Stimulated activated naive CD8-positive, alpha-beta T cell treated with anti-CD3 and anti-CD28 coated beads, Interleukin-15, Interleukin-2, amounts not matched to agents 100 U/mL and 50 U/mL, for 24 hours (primary cell): ENCODE data around the gene CEACAM18.
A peak's percentile ranks its signal among the peaks of the same experiment; 100 is the strongest.
"Not testable (repeated sequence)": the region's sequence is repeated elsewhere in the genome, so short reads cannot be mapped to it uniquely, and the experiment has no call there.

Experiments
- ATAC-seq: fragments of 150-1000 bp; cut with Tn5 transposase; one replicate; pipeline ENCODE4 v1.10.0; 2021
- DNase-seq: peaks from one replicate; pipeline ENCODE4 v3.0.0; 2021

Gene CEACAM18

GRCh38 chr19:51461723-51462161 lies 16.6 kb upstream of the CEACAM18 start:
- DNase-seq = no peak

GRCh38 chr19:51462276-51462675 lies 16.1 kb upstream of the CEACAM18 start:
- ATAC-seq (no peak), DNase-seq (no peak)

More at GRCh38 chr19:51461723-51462161, 16.6 kb upstream of the CEACAM18 start:
- ATAC-seq = no peak

- ATAC-seq = no peak
- no peak for DNase-seq
Observed at GRCh38 chr19:51462681-51463080, 15.7 kb upstream of the CEACAM18 start.

- DNase-seq, ATAC-seq: not testable (repeated sequence)
Observed at GRCh38 chr19:51463976-51464581, 14.3 kb upstream of the CEACAM18 start.

GRCh38 chr19:51466723-51467122 lies 11.6 kb upstream of the CEACAM18 start:
- ATAC-seq = no peak
- no peak for DNase-seq

GRCh38 chr19:51467864-51468544 lies 10.3 kb upstream of the CEACAM18 start:
- ATAC-seq (no peak), DNase-seq (no peak)

GRCh38 chr19:51468545-51468920 lies 9.8 kb upstream of the CEACAM18 start:
- ATAC-seq (no peak), DNase-seq (peak; percentile 1)

- DNase-seq (peak; percentile 1), ATAC-seq (no peak)
Observed at GRCh38 chr19:51469162-51469561, 9.2 kb upstream of the CEACAM18 start.

- DNase-seq = no peak
- no peak for ATAC-seq
Observed at GRCh38 chr19:51469629-51470028, 8.7 kb upstream of the CEACAM18 start.

- ATAC-seq (no peak), DNase-seq (no peak)
Observed at GRCh38 chr19:51470966-51471365, 7.4 kb upstream of the CEACAM18 start.

- DNase-seq (no peak), ATAC-seq (no peak)
Observed at GRCh38 chr19:51471527-51471926, 6.8 kb upstream of the CEACAM18 start.

- DNase-seq = no peak
- ATAC-seq = no peak
Observed at GRCh38 chr19:51472607-51473006, 5.7 kb upstream of the CEACAM18 start.

- ATAC-seq = peak; percentile 74
Observed at GRCh38 chr19:51473009-51473707, 5.2 kb upstream of the CEACAM18 start.

GRCh38 chr19:51476164-51476563 lies 2.2 kb upstream of the CEACAM18 start:
- ATAC-seq (no peak), DNase-seq (no peak)

More at GRCh38 chr19:51473009-51473707, 5.2 kb upstream of the CEACAM18 start:
- DNase-seq = peak; percentile 96

GRCh38 chr19:51477344-51477743 lies 995 bp upstream of the CEACAM18 start:
- DNase-seq = no peak
- no peak for ATAC-seq

- ATAC-seq (peak; percentile 92), DNase-seq (peak; percentile 42)
Observed at GRCh38 chr19:51479531-51480331, 1.4 kb downstream of the CEACAM18 start.

- no peak for ATAC-seq
- DNase-seq = peak; percentile 42
Observed at GRCh38 chr19:51480590-51480989, 2.3 kb downstream of the CEACAM18 start.

- ATAC-seq (no peak), DNase-seq (no peak)
Observed at GRCh38 chr19:51485960-51486660, 7.8 kb downstream of the CEACAM18 start.

- DNase-seq = no peak
- no peak for ATAC-seq
Observed at GRCh38 chr19:51488491-51488890, 10.2 kb downstream of the CEACAM18 start.

GRCh38 chr19:51489113-51489512 lies 10.8 kb downstream of the CEACAM18 start:
- ATAC-seq = peak; percentile 89
- DNase-seq = peak; percentile 47

- ATAC-seq (no peak), DNase-seq (no peak)
Observed at GRCh38 chr19:51490676-51491075, 12.3 kb downstream of the CEACAM18 start.

- no peak for ATAC-seq
- DNase-seq = no peak
Observed at GRCh38 chr19:51491586-51491985, 13.2 kb downstream of the CEACAM18 start.
